HG03558 (cell line): ENCODE data around the gene KIAA2012.

ENCODE experiments used
- ATAC-seq: cut with Tn5 transposase; IDR thresholded peaks from one replicate; pipeline ENCODE4 v1.9.1; 2021; ENCODE audit warnings: moderate number of reproducible peaks; ENCODE audit not compliant: unreplicated experiment; ENCODE audit errors: extremely low read depth

KIAA2012 gene

GRCh38 chr2:202140522-202141252 lies 67.6 kb downstream of the KIAA2012 start:
- no peak for ATAC-seq

GRCh38 chr2:202141329-202141947 lies 68.4 kb downstream of the KIAA2012 start:
- no peak for ATAC-seq

DNA sequence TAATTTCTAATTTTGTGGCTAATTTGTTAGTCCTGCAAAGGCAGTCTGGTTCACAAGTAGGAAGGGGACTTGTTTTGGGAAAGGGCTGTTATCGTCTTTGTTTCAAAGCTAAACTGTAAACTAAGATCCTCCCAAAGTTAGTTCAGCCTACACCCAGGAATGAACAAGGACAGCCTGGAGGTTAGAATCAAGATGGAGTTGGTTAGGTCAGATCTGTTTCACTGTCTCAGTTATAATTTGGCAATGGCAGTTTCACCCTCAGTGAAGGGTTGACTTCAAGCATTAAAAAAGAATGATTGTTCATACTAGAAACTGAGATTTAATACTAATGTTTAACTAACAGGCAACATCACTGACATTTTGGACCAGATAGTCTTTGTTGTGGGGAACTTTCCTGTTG lies 69.5 kb downstream of the KIAA2012 start:
- ATAC-seq, result no peak

DNA sequence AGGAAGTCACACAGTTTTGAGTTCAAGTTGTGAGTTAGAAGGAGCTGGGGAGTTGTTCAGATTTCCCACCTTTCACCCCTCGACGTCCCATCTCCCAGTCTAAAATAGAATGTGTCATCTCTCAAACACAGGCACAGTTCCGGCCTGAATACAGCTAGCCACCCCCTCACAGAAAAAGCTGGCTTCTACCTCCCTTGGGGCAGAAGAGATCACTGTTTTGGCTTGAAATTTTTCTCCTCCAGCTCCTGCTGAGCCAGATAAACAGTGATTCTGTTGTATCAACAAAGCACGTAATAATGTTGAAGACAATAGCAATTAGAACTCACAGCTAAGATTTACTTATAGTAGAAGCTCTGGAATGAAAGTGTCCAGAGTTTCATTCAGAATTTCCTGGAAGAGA lies 74.7 kb downstream of the KIAA2012 start:
- no peak for ATAC-seq

GRCh38 chr2:202148515-202149154 lies 75.6 kb downstream of the KIAA2012 start:
- ATAC-seq, result no peak

- no peak for ATAC-seq
These were observed 76.2 kb downstream of the KIAA2012 start for GRCh38 chr2:202149155-202149762.

GRCh38 chr2:202149936-202150335 lies 76.9 kb downstream of the KIAA2012 start:
- no peak for ATAC-seq

- no peak for ATAC-seq
These were observed 79.2 kb downstream of the KIAA2012 start for GRCh38 chr2:202152104-202152715.

DNA sequence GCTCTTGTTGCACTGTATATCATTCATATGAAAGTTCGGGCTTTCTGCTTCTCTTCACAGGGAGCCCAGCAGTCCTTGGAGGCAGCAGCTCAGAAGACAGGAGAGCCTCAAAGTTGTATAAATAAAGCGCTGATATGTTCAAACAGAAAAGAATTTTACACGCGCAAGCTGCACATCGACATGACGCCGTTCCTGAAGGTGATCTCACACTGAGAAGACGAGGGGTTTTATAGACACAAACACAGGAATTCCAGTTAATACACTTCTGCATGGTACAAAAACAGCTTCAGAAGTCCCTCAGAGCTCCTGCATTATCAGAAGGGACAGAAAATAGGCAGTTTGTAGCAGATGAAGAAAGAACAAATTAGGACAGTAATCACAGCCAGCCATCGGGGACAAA lies 81.6 kb downstream of the KIAA2012 start:
- no peak for ATAC-seq

DNA sequence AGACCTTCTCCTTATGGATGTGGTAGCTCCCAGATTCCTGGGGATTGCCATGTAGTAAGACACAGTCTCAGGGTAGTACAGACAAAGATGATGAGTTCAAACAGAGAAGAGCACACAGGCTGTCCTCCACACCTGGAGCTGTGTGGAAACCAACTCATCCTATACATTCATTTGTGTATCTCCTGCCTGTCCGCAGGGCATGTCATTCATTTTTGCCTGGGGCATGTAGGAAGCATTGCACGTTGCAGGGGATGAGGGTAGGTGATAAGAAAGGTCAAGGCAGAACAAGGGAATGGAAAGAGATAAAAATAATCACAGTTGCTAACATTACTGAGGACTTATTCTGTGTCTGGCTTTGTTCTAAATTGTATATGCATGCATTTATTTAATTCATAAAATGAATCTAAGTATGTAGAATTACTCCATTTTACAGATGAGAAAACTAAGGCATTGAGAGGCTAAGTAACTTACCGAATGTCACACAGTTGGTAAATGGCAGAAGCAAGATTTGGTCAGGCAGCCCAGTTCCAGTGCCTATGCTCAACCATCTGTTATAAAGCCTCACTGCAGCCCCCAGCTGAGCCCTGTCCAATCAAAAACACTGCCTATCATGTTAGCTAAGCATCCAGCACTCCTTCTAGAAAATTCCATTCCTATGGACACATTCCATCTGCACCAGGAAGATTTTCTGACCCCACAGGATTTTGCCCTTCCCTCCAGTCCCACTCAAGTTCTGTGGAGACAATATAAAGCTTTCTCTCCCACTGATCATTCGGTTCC lies 84.3 kb downstream of the KIAA2012 start:
- no peak for ATAC-seq

GRCh38 chr2:202158796-202159195 lies 85.7 kb downstream of the KIAA2012 start:
- ATAC-seq, result no peak

- no peak for ATAC-seq
These were observed 88.2 kb downstream of the KIAA2012 start for GRCh38 chr2:202161151-202161835.

DNA sequence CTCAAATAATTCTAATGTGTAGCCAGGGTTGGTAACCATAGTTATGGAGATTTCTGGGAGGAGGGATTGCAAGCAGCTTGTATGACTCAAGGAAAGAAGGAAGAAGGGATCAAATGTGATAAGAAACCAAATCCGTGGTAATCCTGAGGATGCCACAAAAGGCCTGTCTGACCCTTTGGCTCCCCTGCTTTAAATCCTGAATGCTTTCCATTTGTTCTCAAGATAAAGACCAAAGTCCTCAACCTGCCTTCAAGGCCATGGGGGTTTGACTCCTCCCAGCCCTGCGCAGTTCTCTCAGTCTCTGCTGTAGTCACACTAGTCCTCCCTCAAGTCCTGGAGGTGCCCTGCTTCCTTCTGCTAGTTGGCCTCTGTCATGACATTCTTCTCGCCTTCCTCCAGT lies 91.4 kb downstream of the KIAA2012 start:
- no peak for ATAC-seq

- ATAC-seq, result no peak
These were observed 92.2 kb downstream of the KIAA2012 start for GRCh38 chr2:202165208-202165607.

DNA sequence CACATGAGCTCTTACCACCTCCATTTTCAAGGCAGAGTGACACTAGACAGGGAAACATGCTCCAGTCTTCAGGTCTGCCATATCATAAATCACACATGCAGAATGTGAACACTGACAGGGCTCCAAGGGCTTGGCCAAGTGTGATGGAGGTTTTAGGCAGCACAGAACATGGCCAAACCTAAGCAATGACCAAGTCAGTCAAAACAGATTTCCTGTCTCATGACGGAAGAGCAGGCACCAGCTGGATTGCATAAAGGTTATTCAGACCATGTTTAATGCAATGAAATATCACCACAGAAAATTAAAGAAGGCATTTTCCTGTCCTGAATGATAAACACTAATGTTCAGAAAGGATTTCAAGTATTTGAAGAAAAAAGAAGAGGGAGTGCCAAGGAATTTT lies 92.9 kb downstream of the KIAA2012 start:
- ATAC-seq, result no peak

DNA sequence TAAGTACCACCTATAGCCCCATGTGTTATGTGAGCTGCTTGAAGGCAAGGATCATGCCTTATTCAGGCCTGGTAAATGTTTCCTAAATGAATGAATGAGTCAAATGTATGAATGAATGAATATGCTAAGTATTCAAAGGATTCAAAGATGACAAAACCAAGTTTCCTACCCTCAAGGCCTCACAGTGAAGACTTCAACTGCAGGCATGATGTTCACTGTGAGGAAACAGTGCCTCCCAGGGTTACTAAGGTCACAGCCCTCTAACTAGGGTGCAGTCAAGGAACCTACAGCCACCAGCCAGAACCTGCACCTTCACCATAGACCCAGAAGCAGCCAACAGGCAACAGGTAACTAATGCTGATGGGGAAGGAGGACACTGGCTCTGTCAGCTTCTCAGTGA lies 96.1 kb downstream of the KIAA2012 start:
- no peak for ATAC-seq

DNA sequence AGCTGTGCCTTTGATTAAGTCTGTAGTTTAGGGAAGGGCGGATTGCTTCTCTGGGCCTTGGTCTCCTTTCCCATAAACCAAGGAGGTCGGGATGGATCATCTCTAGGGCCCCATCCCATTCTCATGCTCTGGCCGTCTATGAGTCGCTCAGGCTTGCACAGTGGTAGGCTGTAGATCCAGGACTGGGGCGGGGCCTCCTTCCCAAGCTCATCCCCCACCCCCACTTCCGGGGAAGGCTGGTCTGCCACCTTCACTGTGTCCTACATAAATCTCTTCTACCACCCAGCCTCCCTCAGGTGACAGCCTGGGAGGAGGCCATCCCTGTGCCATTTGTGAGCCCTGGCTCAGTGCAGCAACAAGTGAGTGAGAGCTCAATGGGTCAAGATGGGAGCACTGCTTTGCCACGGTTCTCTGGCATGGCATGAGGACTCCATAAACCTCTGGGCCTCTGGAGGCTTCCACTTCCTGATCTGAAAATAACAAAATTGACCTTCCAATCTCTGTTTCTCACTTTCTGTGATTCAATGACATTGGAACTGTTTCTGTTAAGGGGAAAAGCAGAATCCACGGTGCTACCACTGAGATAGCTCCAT lies 96.9 kb downstream of the KIAA2012 start:
- ATAC-seq, result no peak

DNA sequence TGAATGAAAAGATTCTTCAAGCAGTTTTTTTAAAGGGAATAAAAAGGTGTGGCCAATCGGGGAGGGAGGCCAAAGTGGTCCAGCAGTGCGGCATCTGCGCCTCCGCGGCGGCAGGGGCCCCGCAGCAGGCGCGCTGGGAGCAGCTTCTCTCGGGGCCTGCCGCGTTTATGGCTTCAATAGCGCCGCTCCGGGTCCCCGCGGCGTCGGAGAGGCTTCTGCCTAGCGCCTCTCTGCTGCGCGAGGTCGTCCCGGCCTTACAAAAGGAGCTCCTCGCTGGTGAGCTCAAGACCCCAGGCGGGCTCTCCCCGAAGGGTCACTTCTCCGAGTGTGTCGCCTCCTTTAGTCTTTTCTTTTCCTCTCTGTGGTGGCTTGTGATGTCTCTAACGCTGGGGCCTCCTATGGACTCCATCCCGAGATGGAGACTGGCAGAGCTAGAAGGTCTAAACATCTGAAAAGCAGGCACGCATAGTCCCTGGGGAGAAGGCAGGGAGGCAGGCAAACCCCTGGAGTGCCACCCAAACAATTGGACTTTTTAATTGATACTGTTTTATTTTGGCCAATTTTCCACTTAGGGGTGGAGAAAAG lies 98.3 kb downstream of the KIAA2012 start:
- no peak for ATAC-seq
